Stimulated activated CD4-positive, alpha-beta T cell treated with anti-CD3 and anti-CD28 coated beads, TNF-alpha, amount 100 ng/mL, for 24 hours (primary cell): ENCODE measurements around the gene CSNK2A3.
"Not testable (repeated sequence)": the region's sequence is repeated elsewhere in the genome, so short reads cannot be mapped to it uniquely, and the experiment has no call there.

Source experiments
- DNase-seq, 3 experiments: peaks; one replicate each; pipeline ENCODE4 v3.0.0-alpha.2; 2020; ENCODE audit warnings: low read depth in 3 of 3

CSNK2A3 gene

DNA sequence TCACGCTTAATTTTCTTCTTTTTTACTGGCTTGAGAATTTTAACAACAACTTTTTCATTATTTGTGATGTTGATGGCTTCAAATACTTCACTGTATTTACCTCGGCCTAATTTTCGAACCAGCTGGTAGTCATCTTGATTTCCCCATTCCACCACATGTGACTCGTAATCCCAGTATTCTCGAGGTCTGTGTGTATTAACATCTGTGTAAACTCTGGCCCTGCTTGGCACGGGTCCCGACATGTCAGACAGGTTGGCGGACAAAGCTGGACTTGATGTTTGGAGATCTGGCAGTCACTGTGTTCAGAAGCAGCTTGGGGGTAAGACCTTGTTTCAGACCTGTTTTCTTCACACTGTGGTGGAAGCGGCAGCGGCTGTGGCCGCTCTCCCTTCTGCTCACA, at the start of gene CSNK2A3:
TSS of gene CSNK2A3 (minus strand) at position 373 of the 400 bp plus-strand sequence. CDS start at position 242, 131 bp downstream.
- DNase-seq: not testable (repeated sequence)

DNA sequence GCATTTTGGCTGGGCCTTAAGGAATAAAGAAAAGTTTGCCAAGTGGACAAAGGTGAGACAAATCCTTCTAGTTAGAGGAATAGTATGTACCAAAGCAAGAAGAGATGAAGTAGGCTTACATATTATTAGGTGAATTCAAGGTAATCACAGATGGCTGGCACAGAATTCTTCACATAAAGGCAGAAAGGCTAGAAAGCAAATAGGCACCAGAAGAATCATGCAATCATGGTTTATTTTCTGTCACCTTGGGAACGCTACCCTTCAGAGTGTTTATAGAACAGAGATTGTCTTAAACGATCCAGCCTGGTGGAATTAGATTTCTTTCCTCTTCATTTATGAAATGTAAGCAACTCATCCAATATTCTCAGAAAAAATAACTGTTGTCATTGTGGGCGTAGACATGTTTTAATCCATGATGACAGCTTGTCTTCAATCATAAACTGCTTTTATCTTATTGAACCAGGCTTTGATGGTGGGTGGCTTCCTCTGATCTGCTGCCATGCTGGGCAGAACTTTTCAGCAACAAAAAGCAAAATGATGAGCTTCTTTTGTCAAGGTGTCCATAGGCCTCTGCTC, 49.0 kb upstream of the CSNK2A3 start:
- no peak for DNase-seq

DNA sequence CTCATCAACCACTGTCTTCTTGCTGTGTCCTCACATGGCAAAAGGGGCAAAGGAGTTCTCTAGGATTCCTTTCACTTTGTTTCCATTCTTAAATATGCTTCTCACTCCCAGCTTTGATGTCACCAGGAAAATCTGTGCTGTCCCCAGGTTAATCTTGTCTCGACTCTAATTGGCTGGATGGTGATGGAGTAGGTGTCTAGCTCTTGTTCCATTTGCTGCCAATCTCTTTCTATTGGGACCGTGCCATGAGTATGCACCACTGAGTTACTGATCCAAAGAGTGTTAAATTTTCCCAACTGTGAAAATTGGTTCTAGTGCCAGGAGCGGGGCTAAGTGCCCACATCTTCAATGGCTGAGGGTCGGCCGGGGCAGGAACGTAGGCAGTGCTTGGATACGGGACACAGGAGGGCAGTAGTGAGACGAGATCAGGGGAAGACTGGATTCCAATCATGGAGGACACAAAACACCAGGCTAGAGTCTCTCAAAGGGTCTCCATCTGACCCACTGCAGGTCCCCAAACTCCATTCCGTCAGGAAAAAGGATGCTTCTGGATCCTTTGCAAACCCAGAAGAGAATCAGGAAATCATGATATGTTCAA, 47.7 kb upstream of the CSNK2A3 start:
- DNase-seq: no peak

DNA sequence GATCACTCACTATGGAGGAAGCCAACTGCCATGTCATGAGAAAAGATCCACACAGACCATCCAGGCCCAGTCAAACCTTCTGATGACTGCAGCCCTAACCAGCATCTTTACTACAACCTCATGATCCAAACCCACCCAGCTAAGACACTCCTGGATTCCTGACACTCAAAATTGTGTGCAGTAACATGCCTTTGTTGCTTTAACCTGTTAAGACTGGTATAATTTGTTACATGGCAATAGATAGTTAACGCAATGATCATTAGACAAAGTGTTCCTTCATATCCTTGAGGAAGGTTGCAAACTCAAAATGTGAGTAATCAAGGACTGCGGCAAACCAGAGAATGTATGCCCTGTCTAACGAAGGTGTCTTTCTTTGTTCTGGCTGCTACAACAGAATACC, 47.1 kb upstream of the CSNK2A3 start:
- DNase-seq: no peak

DNA sequence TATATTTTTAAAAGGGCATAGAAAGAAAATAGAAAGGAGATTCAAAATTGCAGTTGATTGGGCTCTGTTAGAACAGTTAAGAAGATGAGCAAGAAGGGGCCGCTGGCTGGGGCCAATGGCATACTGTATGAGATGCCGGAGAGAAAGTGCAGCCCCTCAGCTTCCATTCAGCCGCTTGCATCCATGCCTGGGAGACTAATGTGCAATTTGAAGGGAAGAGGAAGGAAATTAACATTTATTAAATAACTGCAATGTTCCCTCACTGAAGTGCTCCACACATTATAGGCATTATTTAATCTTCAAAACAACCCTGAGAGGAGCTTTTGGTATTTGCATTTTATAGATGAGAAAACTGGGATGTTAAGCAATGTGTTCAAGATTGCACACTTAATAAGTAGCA, 44.7 kb upstream of the CSNK2A3 start:
- no peak for DNase-seq

DNA sequence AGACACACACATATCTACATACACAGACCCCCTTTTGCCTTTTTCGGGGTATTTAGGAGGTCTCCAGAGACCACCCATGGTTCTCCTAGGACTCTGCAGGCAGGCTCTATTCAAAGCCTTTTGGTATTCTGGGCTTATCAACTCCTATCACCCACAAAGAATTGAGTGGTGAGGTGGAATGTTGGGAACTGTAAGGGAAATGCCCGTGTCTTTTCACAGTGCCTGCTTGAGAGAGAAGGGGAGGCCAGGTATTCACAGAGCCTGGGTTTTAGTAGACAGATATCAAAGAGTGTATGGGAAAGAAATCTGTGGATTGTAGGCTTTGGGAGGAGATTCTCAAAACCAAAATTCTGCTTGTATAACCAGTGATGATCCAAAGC, 44.0 kb upstream of the CSNK2A3 start:
- DNase-seq: no peak

DNA sequence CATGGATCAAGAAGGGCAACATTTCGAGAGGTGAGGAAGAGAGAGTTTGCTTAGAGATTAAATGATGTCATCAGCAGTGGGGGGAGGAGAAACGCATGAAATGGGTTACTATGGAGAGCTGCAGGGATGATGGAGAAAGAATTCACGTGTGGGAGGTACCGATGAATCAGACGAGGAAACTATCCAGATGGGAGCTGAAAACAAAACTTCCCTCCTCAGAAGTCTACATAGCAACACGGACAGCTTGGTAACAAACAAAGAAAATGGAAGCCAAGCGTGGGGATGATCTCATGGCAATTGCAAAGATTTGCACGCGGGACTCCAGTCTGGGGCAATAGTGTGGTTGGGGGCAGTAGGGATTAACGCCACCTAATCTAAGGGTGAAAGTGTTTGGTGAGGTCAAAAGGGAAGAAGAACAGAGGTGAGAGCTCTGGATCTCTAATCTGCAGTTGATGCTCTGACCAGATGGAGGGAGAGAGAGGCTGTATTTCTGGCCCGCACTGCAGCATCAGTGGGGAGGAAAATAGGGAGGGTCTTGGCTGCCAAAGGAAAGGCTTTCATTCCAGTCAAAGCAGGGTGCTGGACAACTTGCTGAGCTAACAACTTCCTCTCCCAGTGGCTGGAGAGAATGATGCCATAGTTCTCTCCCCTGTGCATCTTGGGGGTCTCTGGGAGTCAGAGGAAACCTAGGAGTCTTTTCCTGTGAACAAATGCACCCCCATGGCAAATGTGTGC, 43.4 kb upstream of the CSNK2A3 start:
- no peak for DNase-seq

DNA sequence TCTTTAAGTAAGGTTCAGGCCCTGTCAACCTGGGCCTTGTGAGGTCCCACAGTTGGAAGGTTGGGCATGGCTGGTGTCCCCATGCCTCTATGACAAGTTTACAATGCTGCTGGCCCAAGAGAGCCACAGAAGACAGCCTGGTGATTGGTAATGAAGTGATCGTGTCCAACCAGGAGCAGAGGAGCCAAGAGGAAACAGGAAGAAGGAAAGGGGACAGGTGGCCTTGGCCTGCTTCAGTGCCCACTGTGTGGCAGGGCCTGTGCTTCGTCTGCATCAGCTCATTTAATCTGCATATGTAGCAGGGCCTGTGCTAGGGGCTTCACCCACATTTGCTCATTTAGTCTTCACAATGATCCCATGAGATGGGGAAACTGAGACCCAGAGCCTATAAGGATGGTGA, 42.1 kb upstream of the CSNK2A3 start:
- DNase-seq: no peak

DNA sequence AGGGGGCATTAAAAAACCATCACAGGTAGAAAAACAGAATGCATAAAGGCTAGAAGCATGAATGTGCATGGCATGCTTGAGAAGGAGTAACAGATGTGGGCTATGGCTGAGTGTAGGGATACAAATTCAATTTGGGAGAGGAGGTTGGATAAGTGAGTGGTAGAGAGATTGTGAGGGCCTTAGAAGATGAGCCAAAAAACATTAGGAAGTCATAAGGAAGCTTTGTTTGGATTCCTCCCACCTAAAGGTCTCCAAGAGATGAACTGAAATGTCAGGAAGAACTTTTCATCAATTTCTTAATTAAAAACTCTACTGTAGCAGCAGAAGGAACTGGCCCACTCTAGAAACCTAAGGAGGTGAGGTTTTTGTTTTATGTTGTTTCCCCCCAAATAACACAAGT, 41.2 kb upstream of the CSNK2A3 start:
- DNase-seq: no peak

DNA sequence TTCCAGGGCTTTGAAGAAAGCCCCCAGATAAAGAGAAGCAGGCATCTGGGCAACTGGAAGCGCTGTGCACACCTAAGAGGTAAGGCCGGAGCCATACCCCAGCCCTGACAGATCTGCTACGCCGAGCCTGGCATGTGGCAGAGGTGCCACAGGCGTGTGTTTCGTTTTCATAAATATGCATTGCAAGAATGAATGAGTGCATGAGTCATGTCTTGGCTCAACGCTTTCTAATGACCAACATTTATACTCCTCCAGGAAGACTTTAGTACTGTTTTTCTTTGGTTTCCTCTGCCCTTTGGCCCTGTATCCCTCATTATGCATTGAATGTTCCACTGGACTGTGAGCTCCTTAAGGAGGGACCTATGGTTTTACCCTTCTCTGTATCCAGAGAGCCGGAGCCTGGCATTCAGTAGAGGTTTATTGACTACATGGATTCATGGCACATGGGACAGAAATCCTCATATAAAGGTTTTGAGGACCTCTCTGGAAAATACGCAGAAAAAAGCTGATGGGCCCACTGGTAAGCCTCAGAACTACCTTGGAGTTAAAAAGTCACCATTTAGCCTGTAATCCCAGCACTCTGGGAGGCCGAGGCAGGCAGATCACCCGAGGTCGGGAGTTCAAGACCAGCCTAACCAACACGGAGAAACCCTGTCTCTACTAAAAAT, 38.9 kb upstream of the CSNK2A3 start:
- DNase-seq: no peak

DNA sequence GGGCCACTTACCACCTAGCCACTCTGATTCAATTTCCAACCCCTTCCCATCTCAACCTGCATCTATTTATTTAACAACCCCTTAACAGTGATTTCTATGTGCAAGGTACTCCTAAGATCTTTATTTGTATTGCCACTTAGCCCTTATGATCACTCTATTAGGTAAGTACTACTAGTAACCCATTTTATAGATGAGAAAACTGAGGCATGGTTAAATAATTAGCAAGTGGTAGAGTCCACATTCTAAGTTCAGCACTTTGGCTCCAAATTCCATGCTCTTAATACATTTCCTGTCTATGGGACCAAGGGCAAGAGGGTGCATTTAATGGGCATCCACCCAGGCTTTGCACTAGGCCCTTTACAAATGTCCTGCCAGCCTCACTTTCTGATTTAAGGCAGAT, 38.1 kb upstream of the CSNK2A3 start:
- DNase-seq: no peak

DNA sequence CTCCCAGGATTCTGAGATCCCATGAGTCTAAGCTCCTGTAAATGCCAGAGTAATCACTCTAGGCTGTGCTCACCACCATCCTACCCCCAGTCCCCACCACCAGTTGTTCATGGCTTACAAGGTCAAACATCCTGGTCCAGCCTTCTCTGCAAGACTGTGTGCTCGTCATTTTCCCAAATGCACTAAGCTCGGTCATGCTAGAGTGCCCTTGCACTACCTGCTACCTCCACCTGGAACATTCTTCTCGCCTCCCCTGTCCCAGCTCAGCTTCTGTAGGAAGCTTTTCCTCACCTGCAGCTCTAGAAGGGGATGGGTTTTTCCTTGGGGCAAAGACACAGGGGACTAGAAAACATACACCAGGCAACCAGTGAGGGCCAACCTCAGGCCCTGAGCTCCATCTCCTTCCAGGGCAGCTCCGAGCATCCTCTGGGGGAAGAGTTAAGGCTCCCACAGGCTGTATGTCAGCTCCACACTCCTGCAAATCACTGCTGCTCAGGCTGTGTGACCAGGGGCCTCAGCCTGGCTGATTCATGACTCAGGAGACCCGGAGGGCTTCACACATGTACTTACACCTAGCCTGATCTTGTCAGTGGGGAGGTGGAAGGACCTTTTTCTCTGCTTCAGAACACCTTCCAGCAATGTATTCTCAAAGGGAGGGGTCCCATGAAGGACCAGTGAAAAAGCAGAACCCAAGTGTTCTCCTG, 37.2 kb upstream of the CSNK2A3 start:
- no peak for DNase-seq

DNA sequence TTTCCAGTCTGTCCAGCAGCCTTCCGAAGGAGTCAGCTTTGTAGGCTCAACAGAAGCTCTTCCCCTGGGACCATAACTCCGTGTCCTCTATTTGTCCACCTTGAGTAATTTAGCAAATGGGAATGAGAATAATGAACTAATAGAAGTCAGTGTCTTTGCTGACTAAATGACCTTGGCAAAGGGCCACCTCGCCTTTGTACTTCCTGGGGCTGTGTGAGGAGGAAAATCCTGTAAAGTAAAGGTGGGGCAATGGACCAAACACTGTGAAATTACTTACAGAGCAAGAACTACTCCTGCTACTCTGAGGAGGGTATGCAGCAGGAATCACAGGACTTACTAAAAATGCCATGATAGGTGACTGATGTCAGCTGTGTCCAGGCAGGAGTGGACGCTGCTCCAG, 36.2 kb upstream of the CSNK2A3 start:
- DNase-seq: no peak

DNA sequence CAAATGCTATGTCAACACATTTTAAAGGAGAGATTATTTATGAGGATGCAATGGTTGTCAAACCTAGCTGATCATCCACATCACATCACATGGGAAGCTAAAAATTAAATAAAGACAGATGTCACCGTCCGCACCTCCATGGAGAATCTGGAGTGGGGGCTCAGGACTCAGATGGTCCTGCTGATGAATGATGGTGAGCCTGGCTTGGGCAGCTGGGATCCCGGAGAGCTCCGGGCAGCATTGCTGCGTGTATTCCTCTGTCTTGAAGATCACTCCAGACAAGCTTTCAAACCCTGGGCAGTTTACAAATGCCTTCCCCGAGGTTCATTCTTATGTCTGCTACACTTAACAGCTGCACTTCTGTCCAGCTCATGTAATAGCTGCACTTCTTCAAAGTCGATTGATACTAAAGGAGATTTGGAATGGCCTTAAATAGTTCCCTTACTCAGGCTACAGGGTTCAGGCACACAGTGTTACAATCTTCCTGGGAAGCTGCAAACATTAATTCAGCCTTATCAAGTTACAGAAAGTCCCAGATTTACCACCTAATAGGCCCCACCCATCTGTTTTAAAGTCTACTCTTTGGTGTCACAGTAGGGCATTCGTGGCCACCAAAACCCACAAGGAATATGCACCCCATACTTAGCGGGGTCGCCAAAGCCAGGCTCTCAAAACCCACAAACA, 34.7 kb upstream of the CSNK2A3 start:
- DNase-seq: no peak

DNA sequence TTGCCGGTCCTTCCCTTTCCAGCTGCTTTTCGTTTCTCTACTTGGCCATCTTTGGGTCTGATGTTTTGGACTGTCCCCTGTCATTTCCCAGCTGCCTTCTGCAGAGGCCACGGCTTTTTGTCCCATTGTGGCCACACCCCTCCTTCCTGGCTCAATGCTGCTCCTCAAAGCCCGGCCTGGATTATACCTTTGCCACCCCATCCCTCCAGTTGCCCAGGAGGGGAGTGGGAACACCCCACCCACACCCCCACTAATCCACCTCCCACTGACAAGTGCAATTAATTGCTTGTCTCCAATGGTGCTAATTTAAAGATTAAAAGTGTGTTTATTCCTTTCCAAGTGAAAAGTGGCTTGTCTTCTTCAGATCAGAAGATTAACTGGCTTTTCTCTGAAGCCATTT, 34.2 kb upstream of the CSNK2A3 start:
- DNase-seq: no peak

DNA sequence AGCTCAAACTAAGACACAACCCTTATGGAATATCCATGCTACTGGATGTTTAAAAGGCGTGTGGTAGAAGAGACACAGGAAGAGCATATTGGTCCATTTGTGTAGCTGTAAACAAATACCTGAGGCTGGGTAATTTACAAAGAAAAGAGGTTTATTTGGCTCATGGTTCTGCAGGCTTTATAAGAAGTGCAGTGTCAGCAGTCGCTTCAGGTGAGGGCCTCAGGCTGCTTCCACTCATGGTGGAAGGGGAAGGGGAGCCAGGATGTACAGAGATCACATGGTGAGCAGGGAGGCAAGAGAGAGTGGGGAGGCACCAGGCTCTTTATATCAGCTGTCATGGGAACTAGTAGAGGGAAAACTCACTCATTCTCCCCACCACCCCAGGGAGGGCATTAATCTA, 31.8 kb upstream of the CSNK2A3 start:
- no peak for DNase-seq

DNA sequence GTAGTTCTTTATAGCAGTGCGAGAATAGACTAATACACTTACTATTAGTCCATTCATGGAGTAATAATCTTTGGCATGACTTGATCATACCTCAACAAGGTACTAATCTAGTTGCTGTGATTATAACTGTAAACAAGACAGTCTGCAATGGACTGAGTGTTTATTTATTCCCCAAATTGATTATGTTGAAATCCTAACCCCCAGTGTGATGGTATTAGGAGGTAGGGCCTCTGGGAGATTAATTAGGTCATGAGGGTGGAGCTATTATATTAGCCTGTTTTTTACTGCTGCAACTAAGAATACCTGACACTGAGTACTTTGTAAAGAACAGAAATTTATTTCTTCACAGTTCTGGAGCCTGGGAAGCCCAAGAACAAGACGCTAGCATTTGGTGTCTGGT, 30.9 kb upstream of the CSNK2A3 start:
- DNase-seq: no peak

DNA sequence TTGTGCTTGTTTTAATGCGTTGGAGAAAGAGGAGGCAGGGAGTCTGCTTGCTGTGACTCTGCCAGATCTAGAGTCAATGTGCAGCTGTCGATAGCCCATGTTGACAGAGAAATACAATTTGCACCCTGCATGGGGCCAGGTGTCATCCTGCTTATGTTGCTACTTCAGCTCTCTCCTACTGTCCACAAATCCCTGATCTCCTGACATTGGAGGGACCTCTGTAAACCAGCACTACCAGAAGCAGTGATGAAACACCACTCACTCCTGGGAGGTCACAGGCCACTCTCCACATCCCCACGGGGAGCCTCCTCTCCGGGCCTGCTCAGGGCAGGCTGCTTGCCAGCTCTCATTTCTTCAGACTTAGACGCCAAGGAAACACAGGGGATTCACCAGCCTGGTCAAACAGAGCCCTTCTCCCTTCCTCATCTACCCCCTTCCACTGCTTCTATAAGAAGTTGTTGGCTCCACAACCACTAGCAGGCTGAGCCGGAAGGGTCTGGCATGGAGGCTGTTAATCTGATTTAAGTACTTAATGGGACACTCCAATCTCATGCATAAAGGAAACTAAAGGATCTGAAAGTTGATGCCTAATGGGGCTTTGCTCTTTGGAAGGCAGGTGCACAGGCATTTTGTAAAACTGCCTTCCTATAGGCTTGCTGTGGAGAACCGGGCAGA, 29.9 kb upstream of the CSNK2A3 start:
- no peak for DNase-seq

DNA sequence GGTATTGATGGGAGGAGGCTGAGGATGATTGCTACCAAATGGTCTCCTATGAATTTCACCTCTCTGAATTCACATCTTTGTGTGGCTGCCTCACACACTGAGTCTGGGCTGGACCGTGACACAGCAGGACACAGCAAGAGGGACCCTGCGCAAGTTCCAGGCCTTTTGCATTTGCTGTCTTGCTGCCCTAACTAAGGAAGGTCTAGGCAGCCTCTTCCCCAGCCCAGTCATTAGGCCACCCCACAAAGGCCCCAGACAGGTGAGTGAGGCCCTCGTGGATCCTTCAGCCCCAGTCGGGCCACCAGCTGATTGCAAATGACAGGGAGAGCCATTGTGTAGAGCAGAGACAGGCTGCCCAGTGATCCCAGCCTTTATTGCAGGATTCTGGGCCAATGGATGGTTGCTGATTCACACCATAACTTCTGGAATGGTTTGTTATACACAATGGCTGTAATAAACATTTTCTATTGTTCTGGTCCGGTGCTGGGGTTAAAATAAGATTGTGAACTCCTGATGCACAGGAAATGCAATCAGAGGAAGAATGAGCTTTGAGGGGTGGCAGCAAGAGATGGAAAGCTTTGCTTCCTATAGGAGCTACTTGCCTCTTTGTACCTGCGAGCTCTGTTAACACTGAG, 28.5 kb upstream of the CSNK2A3 start:
- DNase-seq: no peak

DNA sequence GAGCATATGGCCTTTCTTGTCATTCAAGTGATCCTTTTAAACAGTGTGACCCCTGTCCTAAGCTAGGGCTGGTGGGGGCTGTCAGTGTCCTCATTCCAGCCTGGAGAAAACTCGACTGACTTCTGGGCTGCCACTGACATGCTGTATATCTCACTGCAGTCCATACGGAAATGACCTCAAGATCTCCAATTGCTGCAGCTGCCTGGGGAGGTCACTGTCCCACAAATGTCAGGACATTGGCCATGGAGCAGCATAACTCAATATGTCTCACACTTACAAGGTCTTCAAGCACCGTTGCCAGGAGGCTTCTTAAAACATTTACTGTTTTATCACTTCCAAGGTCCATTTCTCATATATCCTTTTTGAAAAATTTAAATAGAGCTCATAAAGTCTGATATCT, 27.8 kb upstream of the CSNK2A3 start:
- no peak for DNase-seq

DNA sequence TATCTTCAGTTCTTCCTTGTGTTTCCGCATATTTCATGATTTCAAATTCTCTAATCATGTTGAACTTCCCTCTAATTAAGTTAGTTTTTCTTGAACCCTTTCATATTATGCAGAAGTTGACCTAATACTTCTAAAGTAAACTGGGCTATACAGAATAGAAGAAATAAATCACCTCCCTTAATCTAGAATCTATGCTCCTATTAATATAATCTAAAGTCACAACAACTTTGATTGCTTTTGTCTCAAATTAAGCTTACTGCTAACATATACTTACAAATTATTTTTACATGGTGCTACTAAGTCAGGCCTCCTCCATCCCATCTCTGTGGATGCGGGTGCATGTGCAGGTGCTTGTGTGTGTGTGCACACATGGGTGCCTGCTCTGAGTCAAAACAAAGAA, 27.3 kb upstream of the CSNK2A3 start:
- no peak for DNase-seq
